HG02642 (cell line): ENCODE results near the gene WNT8B.

Experiments
- ATAC-seq: cut with Tn5 transposase; IDR thresholded peaks from one replicate; pipeline ENCODE4 v1.9.1; 2021; ENCODE audit warnings: mild to moderate bottlenecking; ENCODE audit not compliant: unreplicated experiment, poor library complexity

Gene WNT8B

GRCh38 chr10:100516847-100517246 lies 54.0 kb downstream of the WNT8B start:
- no peak for ATAC-seq

GRCh38 chr10:100518761-100519241 lies 56.0 kb downstream of the WNT8B start:
- no peak for ATAC-seq

DNA sequence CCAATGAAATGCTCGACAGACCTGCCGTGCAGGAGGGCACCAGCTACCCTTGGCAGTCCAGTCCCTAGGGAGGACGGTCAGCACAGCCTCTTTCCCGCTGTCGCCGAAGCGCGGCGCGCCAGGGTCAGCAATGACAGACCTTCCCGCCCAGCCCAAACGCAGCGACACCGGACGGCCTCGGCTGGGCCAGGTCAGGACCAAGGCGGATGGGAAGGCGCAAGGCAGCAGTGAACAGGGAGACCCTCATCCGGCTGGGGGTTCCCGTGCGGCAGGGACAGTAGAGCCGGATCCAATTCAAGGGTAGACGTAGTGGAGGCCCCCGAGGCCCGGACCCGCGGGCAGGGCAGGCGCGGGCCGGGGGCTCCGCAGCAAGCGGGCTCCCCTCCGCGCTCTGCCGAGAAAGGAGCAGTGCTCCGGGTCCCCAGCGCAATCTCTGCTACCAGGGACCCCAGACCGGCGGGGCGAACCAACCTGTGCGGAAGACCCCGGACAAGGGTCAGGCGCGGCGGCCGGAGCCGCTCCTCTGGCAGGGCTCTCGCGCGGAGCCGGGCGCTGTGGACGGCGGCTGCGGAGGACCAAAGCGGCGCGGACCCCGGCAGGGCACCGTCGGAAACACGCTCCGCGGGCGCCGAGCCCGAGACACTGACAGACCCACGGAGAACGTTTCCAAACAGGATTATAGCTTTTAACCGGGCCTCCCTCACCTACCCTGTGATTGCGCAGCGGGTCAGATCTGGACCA lies 56.7 kb downstream of the WNT8B start, which contains the start of gene SEC31B:
Gene SEC31B (minus strand): TSS at position 551 of the 741 bp plus-strand sequence. CDS start 2,909 bp downstream, outside the sequence.
- ATAC-seq, result no peak

DNA sequence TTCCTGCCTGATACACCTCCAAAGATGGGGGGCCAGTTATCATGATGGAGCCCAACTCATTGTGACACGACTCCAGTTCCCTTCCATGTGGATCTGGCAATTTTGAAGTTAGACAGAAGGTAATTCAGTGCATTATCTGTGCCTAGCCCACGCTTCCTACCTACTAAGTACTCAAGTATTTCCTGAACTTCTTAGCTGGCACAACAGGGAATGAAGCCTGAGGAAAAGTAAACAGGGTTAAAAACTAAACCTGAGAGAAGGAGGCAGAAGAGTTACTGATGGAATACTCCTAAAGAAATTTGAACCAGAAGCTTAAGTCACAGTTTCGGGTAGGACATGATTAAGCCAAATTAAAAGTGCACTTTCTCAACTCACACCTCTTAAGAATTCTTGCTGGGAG lies 58.0 kb downstream of the WNT8B start:
- ATAC-seq, result no peak

DNA sequence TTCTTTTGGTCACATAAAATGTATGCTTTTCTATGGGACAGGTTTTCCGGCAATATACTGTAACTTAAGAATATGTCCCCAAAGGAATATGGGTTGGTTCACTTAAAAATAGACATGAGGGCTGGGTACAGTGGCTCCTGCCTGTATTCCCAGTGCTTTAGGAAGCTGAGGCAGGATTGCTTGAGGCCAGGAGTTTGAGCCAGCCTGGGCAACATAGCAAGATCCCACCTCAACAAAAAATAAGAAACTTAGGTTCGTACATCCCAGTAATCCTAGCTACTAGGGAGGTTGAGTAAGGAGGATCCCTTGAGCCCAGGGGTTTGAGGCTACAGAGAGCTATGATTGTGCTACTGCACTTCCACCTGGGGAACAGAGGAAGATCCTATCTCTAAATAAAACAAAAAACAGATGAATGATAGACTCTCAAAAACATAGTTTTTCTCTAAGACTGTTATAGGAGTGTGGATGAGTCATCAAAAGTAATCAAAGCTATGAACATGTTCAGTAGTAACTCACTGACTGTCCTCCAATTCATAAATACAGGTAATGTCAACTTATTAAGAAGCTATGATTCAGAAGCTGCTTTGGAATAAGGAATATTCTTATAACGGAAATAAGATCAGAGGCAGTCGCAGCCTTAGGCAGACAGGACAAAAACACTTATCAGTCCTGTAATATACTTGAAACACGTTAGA lies 59.4 kb downstream of the WNT8B start:
- ATAC-seq, result no peak

DNA sequence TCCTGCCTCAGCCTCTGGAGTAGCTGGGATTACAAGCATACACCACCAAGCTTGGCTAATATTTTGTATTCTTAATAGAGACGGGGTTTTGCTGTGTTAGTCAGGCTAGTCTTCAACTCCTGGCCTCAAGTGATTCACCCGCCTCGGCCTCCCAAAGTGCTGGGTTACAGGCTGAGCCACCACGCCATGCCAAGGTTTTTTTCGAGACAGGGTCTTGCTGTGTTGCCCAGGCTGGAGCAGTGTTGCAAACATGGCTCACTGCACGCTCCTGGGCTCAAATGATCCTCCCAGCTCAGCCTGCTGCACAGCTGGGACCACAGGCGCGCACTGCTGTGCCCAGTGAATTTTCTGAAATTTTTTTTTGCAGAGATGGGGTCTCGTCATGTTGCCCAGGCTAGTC lies 60.1 kb downstream of the WNT8B start:
- ATAC-seq, result no peak

DNA sequence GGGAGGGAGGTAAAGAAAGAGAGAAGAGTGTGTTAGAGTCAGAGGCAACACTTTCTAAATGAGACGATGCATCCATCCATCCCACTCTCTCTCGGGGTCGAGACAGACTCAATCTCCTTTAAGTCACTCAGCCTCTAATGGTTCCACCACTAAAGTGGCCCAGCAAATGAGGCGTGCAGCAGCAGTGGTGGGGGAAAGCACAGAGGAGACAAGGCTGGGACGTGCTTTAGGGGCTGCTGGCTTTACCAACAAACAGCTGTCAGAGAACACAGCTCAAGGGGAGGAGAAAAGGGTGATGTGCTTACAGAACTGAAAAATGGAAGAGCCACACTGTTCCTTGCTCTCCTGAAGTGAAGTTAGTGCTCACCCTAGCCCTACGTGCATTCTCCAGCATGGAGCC lies 61.4 kb downstream of the WNT8B start:
- ATAC-seq, result no peak

DNA sequence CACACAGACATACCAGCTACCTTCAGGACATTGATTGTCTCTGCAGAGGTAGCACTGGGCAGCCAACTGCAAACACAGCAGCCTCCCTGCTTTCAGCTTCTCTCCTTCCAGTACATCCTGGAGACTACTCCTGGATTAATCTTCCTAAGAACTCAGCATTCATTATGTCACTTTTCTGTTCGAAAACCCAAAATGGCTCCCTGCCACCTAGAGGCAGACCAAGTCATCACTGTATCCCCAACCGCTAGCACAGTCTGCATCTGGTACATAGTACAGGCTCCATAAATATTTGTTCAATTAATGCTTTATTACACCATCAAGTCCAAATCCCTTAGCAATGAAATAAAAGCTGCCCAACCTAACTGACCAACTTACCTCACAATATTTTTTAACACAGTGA lies 61.8 kb downstream of the WNT8B start:
- no peak for ATAC-seq

- no peak for ATAC-seq
Measured at GRCh38 chr10:100528123-100528886, 65.5 kb downstream of the WNT8B start.

DNA sequence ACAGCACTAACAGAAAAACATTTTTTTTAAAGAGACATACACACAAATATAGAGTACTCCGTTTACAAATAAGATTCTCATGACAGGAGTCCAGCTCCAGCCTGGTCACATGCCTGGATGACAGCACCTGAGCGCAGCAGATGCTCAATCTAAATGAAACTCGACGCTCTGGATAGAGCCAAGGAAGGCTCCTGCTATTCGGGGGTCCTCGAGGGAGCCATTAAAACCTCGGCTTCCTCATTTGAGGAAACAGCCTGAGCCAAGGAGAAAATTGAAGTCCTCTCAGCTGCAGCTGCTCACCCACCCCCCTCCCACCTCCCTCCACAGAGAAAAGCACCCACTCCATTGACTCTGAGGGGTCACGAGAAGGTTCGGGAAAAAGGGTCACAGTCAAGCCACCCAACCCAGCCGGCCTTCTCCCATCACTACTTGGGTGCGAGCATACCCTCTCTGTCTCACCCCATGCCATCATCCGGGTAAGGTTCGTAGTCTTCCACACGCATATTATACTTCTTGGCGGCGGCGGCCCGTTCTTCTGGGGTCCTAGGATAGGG lies 66.2 kb downstream of the WNT8B start:
- peak; percentile 27 for ATAC-seq

DNA sequence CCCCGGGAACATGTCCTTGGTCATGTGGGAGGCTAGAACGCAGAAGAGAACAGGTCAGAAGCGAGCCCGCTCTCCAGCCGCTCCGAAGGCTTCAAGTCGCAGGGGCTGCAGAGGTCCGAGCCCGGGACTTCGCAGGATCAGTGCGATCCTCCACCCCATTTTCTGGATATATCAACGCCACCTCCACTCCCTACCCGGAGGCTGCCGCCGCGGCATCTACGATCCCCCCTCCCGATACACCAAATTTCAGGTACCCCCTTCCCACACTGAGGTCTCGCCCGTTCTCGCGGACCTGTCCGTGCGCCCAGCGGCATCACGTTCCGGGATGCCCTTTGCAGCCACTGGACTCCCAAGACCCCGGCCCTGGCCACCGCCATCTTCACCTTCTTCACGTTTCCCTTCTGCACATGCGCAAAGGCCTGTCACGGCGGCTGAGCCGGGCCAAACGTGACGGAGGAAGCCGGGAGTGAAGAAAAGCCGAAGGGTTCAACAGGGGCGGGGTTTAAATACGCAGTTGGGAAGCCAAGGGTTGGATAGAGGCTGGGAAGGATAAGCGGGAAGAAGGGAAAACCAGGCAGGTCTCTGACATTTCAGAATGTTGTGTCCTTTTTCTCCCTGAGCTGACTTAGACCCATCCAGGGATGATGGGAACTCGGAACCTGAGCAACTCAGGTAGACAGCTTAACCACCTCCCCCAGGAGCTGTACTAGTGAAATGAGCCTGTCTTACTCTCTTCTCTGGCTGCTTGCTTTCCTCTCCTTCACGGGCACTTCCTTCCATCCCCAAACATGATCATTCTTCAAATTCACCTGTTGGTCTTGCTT lies 66.9 kb downstream of the WNT8B start, which contains the start of gene NDUFB8:
Gene NDUFB8 (minus strand): TSS at position 397 of the 824 bp plus-strand sequence. CDS start 20 bp downstream, at position 377.
- peak; percentile 78 for ATAC-seq

DNA sequence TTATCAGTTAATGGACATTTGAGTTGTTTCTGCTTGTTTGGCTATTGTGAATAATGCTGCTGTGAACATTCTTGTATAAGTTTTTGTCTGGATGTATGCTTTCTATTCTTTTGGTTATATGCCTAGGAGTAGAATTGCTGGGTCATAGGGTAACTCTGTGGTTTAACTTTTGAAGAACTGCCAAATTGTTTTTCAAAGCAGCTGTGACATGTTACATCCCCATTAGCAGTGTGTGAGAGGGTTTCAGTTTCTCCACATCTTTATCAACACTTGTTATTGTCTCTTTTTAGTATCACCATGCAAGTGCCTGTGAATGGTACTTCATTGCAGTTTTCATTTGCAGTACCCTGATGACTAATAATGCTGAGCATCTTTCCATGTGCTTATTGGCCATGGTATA lies 69.0 kb downstream of the WNT8B start:
- no peak for ATAC-seq
